LNCaP clone FGC (cell line): ENCODE data around the gene ARHGEF40.

ENCODE experiments used
- DNase-seq: peaks from one replicate; pipeline ENCODE4 v3.0.0-alpha.2; 2011; ENCODE audit warnings: low read depth
- H3K4me3 ChIP-seq: 2 replicates; pipeline ENCODE4 v1.5.1; 2011; ENCODE audit warnings: mild to moderate bottlenecking, low read depth, low read length, control low read depth
- TF ChIP-seq, protein P1 (sequence below): IDR thresholded peaks from 2 replicates; pipeline ENCODE4 v1.5.1; 2012; ENCODE audit warnings: mild to moderate bottlenecking; ENCODE audit not compliant: control insufficient read depth, insufficient read depth; ENCODE audit errors: extremely low read depth

Gene ARHGEF40

DNA sequence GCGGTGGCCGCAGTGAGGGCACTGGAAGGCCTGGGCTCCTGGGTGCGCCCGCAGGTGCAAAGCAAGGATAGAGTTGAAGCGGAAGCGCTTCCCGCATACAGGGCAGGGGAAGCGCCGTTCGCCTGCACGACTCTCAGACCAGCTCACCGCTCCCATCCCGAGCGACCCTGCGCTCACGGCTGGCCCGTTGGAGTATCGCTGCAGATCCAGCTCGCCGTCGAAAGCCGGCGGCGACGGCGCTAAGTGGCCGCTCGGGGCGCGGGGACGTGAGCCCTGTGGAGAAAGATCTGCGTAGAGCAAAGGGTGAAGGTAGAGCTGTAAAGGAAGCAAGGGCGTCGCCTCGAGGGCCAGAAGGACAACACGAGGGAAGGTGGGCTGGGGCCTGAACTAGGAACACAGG is 22.9 kb downstream of the ARHGEF40 start:
- DNase-seq: no peak
- no peak overlapping the region for H3K4me3 ChIP-seq
- TF ChIP-seq, protein P1, sequence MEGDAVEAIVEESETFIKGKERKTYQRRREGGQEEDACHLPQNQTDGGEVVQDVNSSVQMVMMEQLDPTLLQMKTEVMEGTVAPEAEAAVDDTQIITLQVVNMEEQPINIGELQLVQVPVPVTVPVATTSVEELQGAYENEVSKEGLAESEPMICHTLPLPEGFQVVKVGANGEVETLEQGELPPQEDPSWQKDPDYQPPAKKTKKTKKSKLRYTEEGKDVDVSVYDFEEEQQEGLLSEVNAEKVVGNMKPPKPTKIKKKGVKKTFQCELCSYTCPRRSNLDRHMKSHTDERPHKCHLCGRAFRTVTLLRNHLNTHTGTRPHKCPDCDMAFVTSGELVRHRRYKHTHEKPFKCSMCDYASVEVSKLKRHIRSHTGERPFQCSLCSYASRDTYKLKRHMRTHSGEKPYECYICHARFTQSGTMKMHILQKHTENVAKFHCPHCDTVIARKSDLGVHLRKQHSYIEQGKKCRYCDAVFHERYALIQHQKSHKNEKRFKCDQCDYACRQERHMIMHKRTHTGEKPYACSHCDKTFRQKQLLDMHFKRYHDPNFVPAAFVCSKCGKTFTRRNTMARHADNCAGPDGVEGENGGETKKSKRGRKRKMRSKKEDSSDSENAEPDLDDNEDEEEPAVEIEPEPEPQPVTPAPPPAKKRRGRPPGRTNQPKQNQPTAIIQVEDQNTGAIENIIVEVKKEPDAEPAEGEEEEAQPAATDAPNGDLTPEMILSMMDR: no peak

- H3K4me3 ChIP-seq: no peak overlapping the region
- TF ChIP-seq, protein P1: no peak
- DNase-seq: no peak
These were observed 23.9 kb downstream of the ARHGEF40 start for GRCh38 chr14:21093769-21094681.

- TF ChIP-seq, protein P1: no peak
- no peak for DNase-seq
- H3K4me3 ChIP-seq: no peak overlapping the region
These were observed 25.5 kb downstream of the ARHGEF40 start for GRCh38 chr14:21095430-21096205.

GRCh38 chr14:21096438-21096837 is 26.3 kb downstream of the ARHGEF40 start:
- H3K4me3 ChIP-seq: no peak overlapping the region
- no peak for DNase-seq
- TF ChIP-seq, protein P1: no peak

DNA sequence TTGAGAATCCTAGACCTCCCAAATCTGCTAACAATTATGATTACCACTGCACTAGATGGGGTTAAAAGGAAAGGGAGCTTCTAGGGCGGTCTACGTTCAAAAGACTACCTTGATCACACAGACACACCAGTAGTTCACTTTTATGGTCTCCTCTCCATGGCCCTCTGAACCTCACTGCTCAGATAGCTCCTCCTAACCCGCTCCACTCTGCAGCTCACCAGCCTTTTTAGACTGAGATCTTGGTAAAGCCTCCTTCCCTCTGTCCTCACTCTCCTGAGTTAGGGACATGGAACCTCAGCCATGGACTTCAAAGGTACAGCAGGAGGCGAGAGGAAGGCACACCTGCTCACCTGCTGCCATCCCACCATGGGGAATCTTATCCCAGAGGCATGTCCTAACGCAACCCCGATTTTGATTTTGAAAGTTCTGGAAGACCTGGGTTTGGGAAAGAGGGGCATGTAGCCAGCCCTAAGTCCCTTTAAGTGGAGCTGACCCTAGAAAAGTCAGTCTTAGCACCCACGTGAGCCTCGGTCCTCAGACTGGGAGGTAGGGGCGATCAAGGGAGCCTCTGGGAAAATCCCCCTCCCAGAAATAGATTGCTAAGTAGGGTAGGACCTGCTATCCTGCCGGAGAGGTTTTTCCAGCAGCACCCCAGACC is 27.0 kb downstream of the ARHGEF40 start:
- no peak overlapping the region for H3K4me3 ChIP-seq
- TF ChIP-seq, protein P1: no peak
- DNase-seq: no peak

DNA sequence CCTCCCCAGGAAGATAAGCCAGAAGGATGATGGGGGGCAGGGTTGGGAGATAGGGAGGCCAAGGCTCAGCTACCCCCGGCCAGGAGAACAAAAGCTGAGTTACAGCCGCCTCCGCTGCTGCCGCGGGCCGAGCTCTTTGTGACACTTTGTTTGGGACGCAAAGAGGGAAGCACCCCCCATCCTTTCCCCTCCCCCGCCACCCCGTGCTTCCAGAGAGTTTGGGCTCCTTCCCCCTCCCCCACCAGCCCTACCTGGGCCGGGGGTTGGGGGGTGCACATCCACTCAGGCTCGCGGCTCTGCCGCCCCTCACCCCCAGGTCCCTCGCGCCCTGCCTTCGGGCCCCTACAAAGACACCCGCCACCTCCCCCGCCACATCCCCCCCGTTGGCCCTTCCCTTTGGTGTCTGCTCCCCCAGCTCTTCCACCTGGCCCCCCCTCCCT is 27.6 kb downstream of the ARHGEF40 start:
- H3K4me3 ChIP-seq: no peak overlapping the region; the same call in 1 of the 2 replicates
- DNase-seq: no peak
- TF ChIP-seq, protein P1: no peak
